HG03045 (cell line): ENCODE measurements around the gene LRRC71.

ENCODE experiments used
- ATAC-seq: cut with Tn5 transposase; IDR thresholded peaks from one replicate; pipeline ENCODE4 v1.9.1; 2021; ENCODE audit warnings: mild to moderate bottlenecking, moderate library complexity; ENCODE audit not compliant: unreplicated experiment

Gene LRRC71

GRCh38 chr1:156905176-156905575 is 15.3 kb upstream of the LRRC71 start:
- no peak for ATAC-seq

GRCh38 chr1:156905651-156906050 is 14.8 kb upstream of the LRRC71 start:
- no peak for ATAC-seq

GRCh38 chr1:156906206-156906906 is 14.1 kb upstream of the LRRC71 start:
- no peak for ATAC-seq

DNA sequence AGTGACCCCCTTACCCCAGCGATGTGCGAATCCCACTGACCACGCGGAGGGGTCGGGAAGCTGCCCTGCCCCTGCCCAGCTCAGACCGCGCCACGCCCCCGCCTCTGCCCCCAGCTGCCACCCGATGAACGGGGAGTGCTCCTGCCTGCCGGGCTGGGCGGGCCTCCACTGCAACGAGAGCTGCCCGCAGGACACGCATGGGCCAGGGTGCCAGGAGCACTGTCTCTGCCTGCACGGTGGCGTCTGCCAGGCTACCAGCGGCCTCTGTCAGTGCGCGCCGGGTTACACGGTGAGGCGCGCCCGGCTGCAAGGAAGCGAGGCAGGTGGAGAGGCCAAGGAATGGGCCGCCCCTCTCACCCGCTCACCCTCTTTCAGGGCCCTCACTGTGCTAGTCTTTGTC is 11.9 kb upstream of the LRRC71 start:
- no peak for ATAC-seq

- no peak for ATAC-seq
Observed at GRCh38 chr1:156908955-156909354, 11.5 kb upstream of the LRRC71 start.

GRCh38 chr1:156909671-156910070 is 10.8 kb upstream of the LRRC71 start:
- no peak for ATAC-seq

DNA sequence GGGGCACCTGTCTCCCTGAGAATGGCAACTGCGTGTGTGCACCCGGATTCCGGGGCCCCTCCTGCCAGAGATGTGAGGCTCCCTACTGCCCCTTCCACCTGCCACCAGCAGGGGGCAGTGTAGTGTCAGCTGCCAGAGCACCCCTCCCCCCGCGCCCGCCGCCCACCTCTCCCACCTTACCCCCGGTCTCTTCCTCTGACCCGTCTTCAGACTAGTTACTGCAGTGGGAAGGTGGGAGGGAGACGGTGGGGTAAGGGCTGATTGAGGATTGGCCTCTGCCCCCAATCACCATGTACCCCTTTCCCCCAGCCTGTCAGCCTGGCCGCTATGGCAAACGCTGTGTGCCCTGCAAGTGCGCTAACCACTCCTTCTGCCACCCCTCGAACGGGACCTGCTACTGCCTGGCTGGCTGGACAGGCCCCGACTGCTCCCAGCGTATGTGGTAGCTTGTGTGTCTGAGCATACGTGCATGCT is 10.1 kb upstream of the LRRC71 start:
- ATAC-seq, result no peak

DNA sequence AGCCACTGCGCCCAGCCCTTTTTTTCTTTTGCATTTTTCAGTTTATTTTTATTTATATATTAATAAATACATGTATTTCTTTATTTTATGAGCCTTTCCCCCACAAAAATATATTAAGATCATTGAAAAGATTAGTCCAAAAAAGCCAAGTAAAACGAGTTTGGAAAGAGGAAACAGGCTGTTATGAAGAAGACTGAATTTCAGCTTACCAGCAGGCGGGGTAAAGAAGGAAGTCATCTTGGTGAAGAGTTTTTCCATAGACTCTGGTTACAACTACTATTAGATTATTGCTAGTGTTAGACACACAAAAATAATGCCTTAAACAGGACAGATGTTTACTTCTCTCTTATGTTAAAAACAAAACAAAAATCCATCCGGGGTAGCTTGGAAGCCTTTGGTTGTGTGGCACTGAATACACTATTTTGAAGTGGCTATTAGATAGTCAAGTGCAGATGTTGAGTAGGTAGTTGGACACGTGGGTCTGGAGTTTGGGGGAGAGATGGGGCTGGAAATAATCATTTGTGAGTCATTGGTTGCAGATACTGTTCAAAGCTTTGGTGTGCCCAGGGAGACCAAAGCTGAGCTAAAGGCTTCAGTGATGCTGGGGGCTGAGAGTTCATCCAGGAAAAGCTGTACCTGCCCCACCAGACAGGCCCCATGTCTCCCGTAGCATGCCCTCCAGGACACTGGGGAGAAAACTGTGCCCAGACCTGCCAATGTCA is 8.7 kb upstream of the LRRC71 start:
- ATAC-seq, result no peak

DNA sequence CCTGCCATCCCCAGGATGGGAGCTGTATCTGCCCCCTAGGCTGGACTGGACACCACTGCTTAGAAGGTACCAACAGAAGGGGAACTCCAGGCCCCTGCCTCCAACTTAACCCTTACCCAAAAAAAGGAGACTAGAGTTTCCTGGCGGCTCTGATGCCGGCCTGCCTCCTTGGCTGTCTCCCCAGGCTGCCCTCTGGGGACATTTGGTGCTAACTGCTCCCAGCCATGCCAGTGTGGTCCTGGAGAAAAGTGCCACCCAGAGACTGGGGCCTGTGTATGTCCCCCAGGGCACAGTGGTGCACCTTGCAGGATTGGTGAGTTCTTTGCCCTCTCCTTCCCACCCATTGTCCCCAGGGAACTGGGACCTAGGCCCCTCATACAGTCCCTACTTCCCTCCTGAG is 8.1 kb upstream of the LRRC71 start:
- ATAC-seq, result no peak

GRCh38 chr1:156912861-156913808 is 7.3 kb upstream of the LRRC71 start:
- no peak for ATAC-seq

DNA sequence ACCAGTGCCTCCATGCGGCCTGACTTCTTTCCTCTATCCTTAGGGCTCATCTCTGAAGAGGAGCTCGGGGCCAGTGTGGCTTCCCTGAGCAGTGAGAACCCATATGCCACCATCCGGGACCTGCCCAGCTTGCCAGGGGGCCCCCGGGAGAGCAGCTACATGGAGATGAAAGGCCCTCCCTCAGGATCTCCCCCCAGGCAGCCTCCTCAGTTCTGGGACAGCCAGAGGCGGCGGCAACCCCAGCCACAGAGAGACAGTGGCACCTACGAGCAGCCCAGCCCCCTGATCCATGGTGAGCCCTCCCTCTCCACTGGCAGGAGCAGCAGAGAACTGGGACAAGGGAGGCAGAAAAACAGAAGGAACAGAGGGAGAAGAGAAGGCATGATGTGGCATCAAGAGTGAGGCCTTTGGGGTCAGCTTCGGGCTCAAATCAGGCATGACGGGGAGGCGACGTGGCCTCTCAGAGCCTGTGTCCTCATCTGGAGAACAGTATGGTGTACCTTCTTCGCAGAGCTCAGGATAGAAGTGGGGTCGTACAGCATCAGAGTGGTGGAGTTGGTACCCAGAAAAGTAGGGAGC is 6.5 kb upstream of the LRRC71 start:
- no peak for ATAC-seq

DNA sequence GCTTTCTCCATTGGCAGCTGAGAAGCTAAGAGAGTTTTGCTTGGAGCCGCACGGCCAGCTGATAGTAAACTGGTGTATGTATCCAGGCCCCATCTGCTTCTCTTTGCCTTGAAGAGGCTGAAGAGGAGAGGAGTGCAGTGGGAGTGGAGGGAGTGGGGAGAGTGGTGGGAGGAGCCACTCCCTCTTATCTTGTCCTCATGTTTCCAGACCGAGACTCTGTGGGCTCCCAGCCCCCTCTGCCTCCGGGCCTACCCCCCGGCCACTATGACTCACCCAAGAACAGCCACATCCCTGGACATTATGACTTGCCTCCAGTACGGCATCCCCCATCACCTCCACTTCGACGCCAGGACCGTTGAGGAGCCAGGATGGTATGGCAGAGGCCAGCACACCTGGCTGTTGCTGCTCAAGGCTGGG is 6.0 kb upstream of the LRRC71 start:
- ATAC-seq, result no peak

DNA sequence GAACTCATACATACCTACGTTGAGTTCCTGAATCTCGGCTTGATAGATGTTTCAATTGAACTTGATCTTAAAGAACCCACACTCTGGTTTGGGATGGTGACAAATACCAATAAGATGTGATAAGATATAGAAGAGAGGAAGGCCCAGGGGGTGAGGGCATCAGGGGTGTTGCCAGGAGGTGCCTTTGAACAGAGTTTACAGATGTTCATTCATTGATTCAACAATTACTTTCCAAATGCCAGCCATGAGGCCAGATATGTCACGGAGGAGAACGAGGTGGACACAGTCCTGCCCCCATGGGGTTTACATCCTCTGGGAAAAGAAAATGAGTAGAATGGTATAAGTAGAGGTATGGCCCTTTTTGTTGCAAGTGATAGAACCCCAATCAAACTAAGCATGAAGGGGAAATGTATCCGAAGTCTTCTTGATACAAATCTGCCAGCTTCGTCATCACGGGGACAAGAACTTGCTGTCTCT is 659 bp downstream of the LRRC71 start:
- no peak for ATAC-seq

GRCh38 chr1:156922986-156923669 is 2.7 kb downstream of the LRRC71 start:
- ATAC-seq, result no peak

- no peak for ATAC-seq
Observed at GRCh38 chr1:156923670-156924477, 3.4 kb downstream of the LRRC71 start.

DNA sequence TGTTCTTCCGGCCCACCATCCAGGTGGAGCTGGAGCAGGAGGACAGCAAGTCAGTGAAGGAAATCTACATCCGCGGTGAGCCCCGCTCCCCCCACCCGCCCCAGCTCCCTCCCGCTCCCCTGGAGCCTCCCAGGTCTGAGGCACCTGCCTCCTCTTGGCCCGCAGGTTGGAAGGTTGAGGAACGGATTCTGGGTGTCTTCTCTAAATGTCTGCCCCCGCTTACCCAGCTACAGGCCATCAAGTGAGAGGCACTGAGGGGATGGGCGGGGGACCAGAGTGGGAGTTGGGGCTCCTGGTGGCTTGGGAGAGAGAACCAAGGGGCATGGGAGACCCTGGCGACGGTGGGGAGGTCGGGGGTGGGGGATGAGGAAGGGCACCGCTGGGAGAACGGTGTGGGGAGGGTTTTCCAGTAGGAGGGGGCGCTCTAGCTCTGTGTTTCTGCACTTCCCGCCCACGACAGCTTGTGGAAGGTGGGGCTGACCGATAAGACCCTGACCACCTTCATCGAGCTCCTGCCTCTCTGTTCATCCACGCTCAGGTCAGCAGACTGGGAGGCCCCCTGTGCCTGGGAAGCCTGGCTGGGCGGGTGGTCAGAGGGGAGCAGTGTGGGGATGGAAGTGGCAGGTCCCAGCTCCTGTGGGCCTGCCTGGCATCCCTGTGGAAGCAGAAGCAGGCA is 4.2 kb downstream of the LRRC71 start:
- ATAC-seq, result no peak

DNA sequence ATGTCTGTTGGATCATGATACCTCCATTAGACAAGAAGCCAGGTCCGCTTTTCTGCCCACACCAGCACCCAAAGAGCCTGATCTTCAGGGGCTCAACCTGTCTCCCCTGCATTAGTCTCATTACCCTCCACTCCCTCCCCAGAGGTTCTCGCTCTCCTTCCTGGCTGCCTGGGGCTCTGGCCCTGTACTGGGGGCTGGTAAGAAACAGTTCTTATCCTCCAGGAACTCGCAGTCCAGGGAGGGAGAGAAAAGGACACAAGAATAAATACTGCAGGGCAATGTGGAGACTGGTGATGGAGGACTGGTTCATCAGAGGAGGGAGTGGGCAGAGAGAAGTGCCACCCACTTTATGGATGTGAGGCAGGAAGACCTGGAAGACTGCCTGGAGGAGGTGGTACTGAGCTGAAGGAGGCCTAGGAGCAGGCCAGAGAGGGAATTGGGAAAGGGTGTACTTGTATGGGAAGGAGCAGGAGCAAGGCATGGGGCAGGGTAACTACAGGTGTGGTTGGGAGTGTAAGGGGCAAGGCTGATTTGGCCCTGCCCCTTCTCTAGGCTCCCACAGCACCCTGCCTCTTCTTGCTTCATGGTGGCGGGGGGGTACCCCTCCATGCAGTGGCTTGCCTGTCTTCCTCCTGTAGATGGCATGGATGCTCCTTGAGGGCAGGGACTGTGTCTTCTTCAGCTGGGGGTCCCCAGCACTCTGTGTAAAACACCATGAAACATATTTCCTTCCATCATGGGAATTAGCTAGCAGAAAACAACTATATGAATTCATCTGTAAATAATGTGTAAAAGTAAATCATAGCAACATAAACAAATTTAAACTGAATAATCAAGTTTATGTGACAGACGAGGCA is 5.0 kb downstream of the LRRC71 start:
- ATAC-seq, result no peak

DNA sequence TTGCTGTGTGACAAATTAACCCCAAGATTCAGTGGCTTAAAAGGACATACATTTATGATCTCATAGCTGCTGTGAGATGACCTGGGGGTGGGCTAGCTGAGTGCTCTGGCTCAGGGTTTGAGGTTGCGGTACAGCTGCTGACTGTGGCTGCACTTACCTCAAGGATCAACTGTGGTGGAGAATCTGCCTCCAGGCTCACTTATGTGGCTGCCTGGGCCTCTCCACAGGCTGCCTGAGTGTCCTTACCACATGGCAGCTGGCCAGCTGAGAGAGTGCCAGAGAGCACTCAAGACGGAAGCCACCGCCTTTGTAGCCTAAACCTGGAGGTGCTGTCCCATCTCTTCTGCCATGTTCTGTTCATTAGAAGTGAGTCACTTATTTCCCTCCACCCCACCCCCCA is 5.7 kb downstream of the LRRC71 start:
- no peak for ATAC-seq
